HG03469 (cell line): ENCODE results near the gene POLR1G.
A peak's percentile ranks its signal among the peaks of the same experiment; 100 is the strongest.
"Not testable (repeated sequence)": the region's sequence is repeated elsewhere in the genome, so short reads cannot be mapped to it uniquely, and the experiment has no call there.

ENCODE experiments used
- ATAC-seq: cut with Tn5 transposase; IDR thresholded peaks from one replicate; pipeline ENCODE4 v1.9.1; 2021; ENCODE audit warnings: mild to moderate bottlenecking, moderate library complexity, moderate number of reproducible peaks; ENCODE audit not compliant: unreplicated experiment

POLR1G gene

DNA sequence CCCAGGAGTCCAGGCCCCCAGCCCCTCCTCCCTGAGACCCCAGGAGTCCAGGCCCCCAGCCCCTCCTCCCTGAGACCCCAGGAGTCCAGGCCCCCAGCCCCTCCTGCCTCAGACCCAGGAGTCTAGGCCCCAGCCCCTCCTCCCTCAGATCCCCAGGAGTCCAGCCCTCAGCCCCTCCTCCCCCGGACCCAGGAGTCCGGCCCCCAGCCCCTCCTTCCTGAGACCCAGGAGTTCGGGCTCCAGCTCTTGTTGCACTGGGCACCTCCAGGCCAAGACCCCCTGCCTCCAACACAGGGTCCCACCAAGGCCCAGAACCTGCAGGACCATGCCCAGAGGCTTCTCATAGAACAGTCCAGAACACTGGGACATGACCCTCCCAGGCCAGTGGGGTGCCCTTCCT lies 13.5 kb downstream of the POLR1G start:
- ATAC-seq = no peak

DNA sequence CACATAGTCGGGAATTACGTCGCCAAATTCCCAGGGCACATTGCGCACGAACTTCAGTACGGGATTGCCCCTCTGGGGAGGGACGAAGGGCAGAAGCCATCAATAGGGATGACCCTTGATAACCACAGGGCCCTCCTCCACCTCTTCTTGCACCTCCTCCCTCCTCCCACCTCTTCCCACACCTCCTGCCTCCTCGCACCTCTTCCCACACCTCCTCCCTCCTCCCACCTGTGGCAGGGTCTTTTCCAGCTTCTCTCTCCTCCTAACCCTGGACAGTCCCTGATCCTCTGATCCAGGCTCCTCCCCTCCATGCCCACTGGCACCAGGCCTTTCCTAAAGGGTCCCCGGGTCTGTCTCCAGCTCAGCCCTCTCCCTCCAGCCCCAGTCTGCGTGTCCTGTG lies 13.9 kb downstream of the POLR1G start:
- ATAC-seq = no peak

DNA sequence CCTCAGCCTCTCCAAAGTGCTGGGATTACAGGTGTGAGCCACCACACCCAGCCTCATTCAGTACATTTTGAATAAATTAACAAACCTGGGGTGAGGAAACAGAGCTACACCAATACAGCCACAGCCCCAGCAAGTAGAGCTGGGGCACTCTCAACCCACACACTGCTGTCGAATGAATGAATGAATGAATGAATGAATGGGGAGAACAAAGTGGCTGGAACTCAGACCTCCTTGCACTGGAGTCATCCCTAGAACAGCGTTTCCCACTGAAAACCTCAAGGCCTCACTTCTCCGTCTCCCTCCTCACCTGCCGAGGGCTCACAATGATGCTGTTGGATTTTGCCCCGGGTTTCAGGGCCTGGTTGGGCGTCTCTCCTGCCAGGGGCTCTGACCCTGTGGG lies 14.4 kb downstream of the POLR1G start:
- ATAC-seq = no peak

DNA sequence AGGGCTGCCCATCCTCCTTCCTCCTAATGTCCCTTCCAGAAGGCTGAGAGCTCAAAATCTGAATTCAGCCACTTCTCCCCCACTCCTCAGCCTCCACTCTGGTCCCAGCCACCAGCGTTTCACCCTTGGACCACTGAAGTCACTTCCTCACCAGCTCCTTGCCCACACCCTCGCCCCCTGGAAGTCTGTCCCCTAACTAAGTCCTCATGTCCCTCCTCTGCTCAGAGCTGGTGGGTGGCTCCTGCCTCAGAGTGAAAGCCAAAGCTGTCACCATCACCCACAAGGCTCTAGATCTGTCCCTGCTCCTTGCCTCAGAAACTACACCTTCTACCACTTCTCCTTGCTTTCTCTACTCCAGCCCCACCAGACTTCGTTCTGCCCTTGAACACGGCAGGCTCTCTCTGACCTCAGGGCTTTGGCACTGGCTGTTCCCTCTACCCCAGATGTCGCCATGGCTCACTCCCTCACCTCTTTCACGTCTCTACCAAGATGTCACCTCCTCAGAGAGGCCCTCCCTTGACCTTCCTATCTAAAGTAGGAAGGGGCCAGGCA lies 15.6 kb downstream of the POLR1G start:
- ATAC-seq = no peak

DNA sequence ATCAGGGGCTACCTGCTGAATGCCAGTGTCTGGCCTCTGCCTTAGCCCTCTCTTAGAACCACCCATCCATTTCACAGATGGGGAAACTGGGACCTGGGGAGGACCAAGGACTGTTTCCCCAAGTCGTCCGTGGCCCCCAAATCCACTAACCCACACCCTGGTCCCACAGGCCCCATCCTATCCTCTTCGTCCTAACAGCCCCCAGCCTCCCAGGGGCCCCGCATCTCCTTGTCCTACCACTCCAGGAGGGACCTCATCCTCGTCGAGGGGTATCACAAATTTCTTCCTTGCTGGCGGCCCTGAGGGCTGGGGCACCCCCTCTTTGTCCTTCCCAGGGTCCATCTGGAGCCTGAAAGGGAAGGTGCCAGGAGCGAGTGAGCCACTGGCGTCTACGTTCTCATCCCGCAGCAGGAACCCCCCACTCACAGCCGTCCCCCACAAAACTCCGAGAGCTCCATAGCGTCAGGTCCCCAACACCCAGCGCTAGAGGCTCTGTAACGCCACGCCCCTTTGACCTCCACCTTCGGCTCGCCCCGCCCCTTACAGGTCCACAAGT lies 16.7 kb downstream of the POLR1G start:
- ATAC-seq = no peak

DNA sequence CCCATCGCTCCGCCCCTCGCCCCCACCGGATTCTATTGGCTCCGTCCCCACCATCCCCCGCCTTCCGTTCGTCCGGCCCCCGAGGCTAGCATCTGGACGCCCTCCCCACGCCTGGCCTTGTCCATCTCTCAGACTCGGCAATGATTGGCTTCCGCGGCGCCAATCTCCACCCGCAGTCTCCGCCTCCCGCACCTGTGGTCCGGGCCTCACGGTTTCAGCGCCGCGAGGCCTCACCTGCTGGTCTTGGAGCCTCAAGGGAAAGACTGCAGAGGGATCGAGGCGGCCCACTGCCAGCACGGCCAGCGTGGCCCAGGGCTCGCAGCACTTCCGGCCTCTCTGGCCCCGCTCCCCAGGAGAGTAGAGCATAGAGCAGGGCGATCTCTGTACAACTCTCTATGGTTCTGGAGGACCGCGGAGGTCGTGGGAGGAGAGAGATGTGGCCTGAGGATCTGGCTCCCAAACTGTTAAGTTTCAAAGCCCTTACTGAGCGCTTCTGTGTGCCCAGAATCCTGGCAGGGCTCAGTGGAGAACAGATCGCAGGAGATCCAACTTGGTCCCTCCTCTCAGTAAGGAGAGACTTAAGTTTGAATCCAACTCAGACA lies 17.2 kb downstream of the POLR1G start, which contains the start of gene ERCC1:
Gene ERCC1, minus strand, starts transcription at position 329 of the 602 bp plus-strand sequence. CDS start 543 bp downstream, outside the sequence.
- peak; percentile 30 for ATAC-seq

DNA sequence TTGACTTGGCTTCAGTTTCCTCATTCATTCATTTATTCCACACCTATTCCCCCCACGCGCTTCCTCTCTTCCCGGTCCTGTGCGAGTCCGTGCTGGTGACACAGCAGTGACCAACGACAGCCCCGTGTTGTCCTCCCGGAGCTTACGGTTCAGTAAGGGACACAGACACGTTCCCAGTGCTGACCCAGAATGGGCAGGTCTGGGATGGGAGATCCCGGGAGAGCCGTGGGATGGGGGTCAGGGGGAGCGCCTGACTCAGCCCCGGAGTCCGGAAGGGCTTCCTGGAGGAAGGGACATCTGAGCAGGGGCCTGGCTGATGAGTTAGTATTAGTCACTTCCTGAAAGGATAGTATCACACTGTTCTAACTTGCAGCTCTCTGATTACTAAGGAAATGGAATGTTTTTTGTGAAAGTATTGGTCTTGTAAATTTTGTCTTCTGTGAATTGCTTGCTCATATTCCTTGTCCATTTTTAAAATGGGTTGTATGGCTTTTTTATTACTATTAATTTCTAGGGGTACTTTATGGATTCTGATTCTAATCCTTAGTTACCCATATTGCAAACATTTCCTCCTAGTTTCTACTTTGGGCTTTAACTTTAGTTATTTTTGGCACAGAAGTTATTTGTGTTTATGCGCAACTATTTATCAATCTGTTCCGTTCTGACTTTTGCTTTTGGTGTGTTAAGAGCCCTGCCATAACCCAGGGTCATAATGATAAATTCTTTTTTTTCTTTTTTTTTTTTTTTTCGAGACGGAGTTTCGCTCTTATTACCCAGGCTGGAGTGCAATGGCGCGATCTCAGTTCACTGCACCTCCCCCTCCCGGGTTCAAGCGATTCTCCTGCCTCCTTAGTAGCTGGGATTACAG lies 18.0 kb downstream of the POLR1G start:
- ATAC-seq = no peak

DNA sequence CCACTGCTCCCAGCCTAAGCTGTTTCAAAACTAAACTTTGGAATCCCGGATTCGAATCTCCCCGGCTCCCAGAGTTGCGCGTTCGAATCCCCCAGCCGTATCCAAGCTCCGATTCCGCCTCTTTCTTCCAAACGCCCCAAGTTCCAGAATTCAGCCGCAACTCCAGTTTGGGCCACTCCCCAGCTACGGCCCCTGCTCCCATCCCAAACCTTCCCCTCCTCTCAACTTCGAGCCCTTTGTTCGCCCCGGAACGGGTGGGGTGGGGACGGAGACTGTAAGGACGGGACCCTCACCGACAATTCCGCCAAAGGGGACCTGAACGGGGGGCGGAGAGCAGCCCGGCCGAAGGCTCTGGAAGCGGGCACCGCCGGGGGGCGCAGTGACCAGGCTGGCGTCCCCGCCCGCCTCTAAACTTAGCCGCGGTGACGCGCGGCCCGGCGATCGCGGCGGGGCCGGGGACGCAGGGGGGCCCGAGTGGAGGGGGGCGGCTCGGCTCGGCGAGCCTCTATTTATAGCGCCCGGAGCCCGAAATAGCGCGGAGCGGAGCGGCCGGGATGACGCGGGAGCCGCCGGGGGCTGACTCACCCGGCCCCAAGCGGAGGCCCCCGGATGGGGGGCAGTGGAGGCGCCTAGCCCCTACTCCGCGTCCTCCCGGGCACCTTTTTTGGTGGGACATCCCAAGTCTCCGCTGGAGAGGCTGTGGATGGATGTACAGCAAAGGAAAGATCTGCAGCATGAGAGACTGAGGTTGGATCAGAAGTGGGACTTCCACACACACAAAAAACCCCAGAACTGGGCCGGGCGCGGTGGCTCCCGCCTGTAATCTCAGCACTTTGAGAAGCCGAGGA lies 22.2 kb downstream of the POLR1G start:
- no peak for ATAC-seq

DNA sequence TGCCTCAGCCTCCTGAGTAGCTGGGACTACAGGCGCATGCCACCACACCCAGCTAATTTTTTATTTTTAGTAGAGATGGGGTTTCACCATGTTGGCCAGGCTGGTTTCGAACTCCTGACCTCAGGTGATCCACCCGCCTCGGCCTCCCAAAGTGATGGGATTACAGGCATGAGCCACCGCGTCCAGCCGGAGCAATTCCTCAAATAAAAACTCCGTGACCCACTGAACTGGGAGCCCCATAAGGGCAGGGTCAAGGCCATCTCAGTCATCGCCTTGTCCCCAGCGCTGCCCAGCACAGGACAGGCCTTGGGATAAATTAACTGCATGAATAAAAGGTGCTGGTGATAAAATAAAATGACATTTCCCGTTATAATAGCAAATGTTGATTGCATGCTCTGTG lies 23.5 kb downstream of the POLR1G start:
- not testable (repeated sequence) for ATAC-seq

DNA sequence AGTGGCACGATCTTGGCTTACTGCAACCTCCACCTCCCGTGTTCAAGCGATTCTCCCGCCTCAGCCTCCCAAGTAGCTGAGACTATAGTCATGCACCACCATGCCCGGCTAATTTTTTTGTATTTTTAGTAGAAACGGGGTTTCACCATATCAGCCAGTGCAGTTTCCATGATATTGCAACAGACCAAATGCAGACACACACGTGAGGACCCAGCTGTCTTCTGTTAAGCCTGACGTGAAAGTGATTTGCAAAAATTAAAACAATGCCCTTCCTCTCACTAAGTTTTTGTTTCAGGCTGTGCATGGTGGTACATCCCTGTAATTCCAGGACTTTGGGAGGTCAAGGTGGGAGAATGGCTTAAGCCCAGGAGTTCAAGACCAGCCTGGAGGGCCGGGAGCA lies 24.6 kb downstream of the POLR1G start:
- ATAC-seq = not testable (repeated sequence)

DNA sequence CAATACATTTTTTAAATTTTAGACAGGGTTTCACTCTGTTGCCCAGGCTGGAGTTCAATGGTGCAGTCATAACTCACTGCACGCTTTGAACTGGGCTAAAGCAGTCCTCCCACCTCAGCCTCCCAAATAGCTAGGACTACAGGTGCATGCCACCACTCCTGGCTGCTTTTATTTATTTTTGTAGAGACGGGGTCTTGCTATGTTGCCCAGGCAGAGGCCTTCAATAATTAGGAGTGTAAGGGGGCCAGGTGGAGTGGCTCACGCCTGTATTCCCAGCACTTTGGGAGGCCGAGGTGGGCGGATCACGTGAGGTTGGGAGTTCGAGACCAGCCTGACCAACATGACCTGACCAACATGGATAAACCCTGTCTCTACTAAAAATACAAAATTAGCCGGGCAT lies 26.1 kb downstream of the POLR1G start:
- not testable (repeated sequence) for ATAC-seq

DNA sequence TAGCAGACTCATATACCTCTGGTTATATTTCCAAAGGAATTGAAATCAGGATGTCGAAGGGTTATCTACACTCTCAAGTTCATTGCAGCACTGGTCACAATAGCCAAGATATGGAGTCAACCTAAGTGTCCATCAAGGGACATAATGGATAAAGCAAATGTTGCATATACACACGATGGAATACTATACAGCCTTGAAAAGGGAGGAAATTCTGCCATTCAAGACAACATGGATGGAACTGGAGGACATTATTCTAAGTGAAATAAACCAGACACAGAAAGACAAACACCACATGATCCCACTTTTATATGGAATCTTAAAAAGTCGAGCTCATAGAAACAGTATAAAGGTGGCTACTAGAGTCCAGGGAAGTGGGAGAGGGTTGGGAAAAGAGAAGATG lies 30.9 kb downstream of the POLR1G start:
- ATAC-seq = no peak

DNA sequence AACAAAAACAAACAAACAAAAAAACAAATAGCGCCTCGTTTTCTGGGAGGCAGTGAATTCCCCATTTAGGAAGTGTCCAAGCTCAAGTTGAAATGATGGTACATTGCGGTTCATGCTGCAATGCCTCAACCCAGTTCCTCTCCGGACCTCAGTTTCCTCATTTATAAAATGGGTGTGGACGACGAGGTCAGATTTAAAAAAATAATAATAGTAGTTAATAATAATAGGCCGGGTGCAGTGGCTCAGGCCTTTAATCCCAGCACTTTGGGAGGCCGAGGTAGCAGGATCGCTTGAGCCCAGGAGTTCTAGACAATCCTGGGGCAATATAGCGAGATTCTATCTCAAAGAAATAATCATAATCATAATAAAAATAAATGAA lies 32.7 kb downstream of the POLR1G start:
- ATAC-seq = no peak

DNA sequence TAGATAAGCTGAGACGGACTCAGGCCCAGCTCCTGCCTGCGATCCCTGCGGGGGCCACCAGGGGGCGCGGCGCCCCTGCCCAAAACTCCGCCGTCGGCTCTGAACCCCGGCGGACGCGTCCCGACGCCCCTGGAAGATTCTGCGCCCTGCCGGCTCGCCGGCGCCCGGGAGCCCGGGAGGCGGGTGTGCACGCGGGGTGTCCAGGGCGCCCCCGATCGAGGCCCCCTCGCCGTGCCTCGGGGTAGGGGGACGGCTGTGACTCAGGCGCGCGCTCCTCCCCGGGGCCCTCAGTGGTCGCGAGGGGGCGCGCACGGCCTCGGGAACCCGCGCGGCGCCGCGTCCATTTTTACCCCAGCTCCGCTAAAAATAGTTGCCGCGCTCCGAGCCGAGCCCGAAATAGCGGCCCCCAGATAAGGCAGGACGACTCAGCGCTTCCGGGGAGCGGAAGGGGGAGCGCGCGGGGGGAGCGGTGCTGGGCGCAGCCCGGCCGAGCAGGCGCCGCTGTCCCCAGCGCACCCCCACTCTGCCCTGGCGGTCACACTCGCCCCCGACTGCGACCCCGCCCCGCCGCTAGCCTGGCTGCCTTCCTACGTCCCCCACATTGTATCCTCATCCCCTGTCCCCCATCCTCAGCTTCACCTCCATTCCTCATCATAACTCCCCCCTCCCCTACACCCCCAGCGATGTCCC lies 33.3 kb downstream of the POLR1G start:
- ATAC-seq = peak; percentile 45

DNA sequence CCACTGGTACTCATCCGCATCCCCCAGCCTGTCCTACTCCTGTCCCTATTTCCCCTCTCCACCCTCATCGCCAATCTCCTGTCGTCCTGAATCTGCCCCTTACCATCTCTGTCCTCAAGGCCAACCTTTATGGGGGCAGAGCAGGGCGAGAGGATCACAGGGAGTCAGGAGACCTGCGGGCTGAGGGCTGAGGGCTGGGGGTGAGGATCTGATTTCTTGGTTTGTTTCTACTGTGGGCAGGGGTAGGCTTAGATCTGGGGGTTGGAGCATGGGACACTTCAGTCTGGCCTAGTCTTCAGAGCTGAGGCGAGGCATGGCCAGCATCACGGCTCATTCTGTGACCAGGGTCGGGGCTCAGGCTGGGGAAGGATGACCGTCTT lies 33.8 kb downstream of the POLR1G start:
- ATAC-seq = no peak

DNA sequence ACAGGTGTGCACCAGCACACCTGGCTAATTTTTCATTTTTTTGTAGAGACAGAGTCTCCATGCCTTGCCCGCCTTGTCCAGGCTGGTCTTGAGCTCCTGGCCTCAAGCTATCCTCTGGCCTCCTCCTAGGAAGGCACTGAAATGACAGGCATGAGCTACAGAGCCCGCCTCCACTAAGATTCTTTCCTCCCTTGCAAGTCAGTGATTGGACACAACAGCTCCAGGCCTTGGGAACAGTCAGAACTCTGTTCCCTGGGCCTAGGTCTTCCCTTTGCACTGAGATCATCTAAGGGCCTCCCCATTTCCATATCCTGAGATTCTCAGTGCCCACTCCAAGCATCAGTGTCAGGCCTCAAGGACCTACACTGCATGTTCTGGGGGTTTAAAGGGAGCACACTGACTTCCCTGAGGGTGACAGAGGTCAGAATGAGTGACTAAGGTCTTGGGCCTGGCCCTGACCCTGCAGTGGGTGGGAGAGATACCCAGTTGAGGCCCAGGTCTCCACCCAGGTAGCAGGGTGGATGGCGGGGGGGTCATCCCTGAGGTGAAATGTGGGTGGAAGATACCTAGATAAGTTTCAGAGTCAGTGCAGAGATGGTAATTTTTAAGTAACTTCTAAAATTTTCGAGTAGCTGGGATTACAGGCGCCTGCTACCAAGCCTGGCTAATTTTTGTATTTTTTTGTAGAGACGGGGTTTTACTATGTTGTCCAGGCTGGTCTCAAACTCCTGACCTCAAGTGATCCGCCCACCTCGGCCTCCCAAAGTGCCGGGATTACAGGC lies 34.6 kb downstream of the POLR1G start:
- no peak for ATAC-seq

DNA sequence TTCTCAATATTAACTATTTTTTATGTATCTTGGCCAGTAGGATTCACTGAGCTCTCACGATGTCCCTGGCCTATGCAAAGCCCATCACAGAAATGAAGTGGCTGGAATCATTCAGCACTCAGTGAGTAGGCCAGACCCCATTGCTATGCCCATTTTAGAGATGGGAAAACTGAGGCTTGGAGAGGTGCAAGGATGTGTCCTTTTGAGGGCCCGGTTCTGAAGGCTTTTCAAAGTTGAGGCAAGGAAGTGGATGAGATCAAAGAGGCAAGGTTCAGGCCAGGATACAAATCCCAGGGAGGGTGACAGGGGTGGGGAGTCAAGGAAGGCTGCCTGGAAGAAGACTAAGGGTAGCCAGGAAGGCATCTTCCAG lies 35.9 kb downstream of the POLR1G start:
- no peak for ATAC-seq

DNA sequence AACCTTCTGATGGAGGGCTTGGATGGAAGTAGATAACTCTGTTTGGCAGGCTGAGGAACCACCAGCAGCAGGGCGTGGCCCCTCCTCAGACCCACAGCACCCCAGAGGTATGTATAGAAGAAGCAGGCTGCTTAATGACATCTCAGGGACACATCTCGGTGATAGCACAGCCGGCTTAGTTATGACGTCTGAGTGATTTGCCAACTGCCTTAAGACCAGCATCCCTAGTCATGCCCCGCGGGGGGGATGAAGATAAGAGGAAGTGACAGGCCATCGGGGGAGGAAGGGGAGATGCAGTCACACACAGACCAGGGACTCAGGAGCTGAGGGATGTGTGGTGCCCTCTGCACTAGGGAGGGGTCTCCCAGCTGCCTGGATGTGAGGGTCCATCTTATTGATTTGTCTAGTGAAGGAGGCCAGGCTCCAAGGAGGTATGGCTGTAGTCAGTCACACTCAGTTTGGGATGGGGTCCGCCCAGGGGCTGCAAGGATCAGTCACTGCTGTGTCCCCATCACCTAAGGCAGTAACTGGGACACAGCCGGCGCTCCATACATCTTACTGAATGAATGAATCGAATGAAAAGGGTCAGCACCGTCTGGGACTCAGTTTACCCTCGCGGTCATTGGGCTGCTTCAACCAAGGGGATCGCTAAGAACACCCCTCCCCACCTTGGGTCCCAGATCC lies 36.5 kb downstream of the POLR1G start:
- ATAC-seq = no peak
